ENCODE results near the gene DNAJC22.

GRCh38 chr12:49309386-49309785 is 37.3 kb upstream of the DNAJC22 start:
- no peak for TF ChIP-seq EZH2 (IDR thresholded peaks at IDR 0.05; ENCODE audit: borderline replicate concordance, low read length)
- TF ChIP-seq CTCF (IDR thresholded peaks at IDR 0.05; ENCODE audit: low read length): no peak

All from OCI-LY1 (cell line).